Large intestine (tissue), 3 donors: Measurements from ENCODE around the gene EFNB2. TPM values are rescaled to one million over a fixed set of nuclear protein-coding genes. Genes with fewer than 3 reads are reported as not detected.

ENCODE experiments used
- DNase-seq, 2 donors: peaks; one replicate each; pipeline versions ENCODE4 v3.0.0 to v3.0.0-alpha.2; 2013
- H3K27ac ChIP-seq: one replicate; pipeline ENCODE4 v1.5.1; 2013; ENCODE audit warnings: low read length
- H3K27me3 ChIP-seq: 2 replicates; pipeline ENCODE4 v1.6.1; 2013; ENCODE audit warnings: low read length; ENCODE audit not compliant: control insufficient read depth, insufficient read depth
- H3K36me3 ChIP-seq: 2 replicates; pipeline ENCODE4 v1.6.1; 2013; ENCODE audit warnings: low read length; ENCODE audit not compliant: control insufficient read depth, insufficient read depth
- H3K4me1 ChIP-seq: one replicate; pipeline ENCODE4 v1.6.1; 2013; ENCODE audit warnings: low read length; ENCODE audit not compliant: control insufficient read depth, insufficient read depth
- H3K4me3 ChIP-seq: one replicate; pipeline ENCODE4 v1.5.1; 2013; ENCODE audit warnings: low read length
- H3K9me3 ChIP-seq: one replicate; pipeline ENCODE4 v1.6.1; 2013; ENCODE audit warnings: mild to moderate bottlenecking, low read depth, low read length, moderate library complexity; ENCODE audit not compliant: control insufficient read depth
- WGBS: methylation state at CpG from one replicate; pipeline ENCODE4 v1.1.5; 2013; ENCODE audit warnings: low lambda C conversion rate; ENCODE audit not compliant: insufficient coverage; 5-methylcytosine and 5-hydroxymethylcytosine counted together
- polyA plus RNA-seq: library from polyadenylated mRNA; unstranded; fragments of 120-200 nt; gene quantifications from one replicate; pipeline ENCODE4 v1.2.1, GENCODE V29; 2013

EFNB2 gene
- polyA plus RNA-seq, 1 donor: 28.8 TPM

DNA sequence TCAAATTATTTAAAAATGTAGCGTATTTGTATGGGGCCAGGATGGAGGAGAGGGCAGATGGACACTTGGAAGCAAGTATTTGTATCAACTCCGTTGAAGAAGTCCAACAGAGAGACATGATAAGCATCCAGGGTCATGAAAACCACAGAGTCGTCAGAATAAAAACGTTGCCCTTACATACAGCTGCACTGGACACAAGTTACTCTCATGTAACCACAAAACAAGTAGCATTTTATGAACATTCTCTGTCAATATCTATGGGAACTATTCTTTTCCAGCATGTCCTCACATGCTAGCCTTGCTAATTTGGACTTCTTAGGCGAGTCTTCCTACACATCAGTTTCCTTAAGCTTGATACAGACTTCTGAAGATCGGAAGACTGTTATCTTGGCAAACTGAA is 35.0 kb downstream of the EFNB2 start:
- H3K4me3 ChIP-seq: no peak overlapping the region
- 100% methylated on average over 1 of the region's 6 CpGs for WGBS
- H3K27me3 ChIP-seq: no peaks in the 10 kb centered on the region
- no peak overlapping the region for H3K27ac ChIP-seq
- no peaks in the 10 kb centered on the region for H3K9me3 ChIP-seq
- peaks cover 3% of the 10 kb centered on the region for H3K36me3 ChIP-seq
- DNase-seq: no peak
- H3K4me1 ChIP-seq: peaks cover 6% of the 10 kb centered on the region

DNA sequence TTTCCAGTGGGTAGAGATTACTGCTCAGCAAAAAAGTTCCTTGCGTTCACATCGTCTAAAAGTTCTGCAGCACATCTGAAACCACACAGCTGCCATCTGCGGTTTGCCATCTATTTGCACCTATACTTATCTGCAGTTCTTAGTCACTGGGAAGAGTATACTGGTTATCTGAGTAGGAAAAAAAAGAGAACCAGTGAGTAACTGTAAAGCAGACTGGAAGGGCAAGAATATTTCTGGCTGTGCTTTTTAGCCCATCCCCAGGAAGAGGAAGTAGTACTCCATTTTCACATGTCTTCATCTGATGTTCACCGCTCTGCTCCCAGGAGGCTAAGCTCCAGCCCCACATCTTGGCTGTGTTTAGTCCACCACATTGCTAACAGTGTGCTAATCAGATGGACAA is 35.6 kb downstream of the EFNB2 start:
- Histone ChIP-seq H3K9me3 (no peaks in the 10 kb centered on the region), H3K4me1 (peaks cover 6% of the 10 kb centered on the region), H3K27ac (no peak overlapping the region), H3K36me3 (peaks cover 3% of the 10 kb centered on the region), H3K27me3 (no peaks in the 10 kb centered on the region), H3K4me3 (no peak overlapping the region)
- WGBS: no CpG with 5 or more reads among the region's 4 CpGs
- no peak for DNase-seq

- Histone ChIP-seq H3K4me1 (peaks cover 7% of the 10 kb centered on the region), H3K4me3 (no peak overlapping the region), H3K36me3 (no peaks in the 10 kb centered on the region), H3K9me3 (no peaks in the 10 kb centered on the region), H3K27ac (no peak overlapping the region), H3K27me3 (no peaks in the 10 kb centered on the region)
- no peak for DNase-seq
- 71% methylated on average over 1 of the region's 2 CpGs for WGBS
Measured at GRCh38 chr13:106499113-106499512, 36.3 kb downstream of the EFNB2 start.

- no CpG with 5 or more reads among the region's 1 CpG for WGBS
- no peak for DNase-seq
- Histone ChIP-seq H3K9me3 (no peaks in the 10 kb centered on the region), H3K36me3 (peaks cover 1% of the 10 kb centered on the region), H3K27me3 (no peaks in the 10 kb centered on the region), H3K27ac (no peak overlapping the region), H3K4me3 (no peak overlapping the region), H3K4me1 (peaks cover 12% of the 10 kb centered on the region)
Measured at GRCh38 chr13:106498571-106498970, 36.9 kb downstream of the EFNB2 start.

DNA sequence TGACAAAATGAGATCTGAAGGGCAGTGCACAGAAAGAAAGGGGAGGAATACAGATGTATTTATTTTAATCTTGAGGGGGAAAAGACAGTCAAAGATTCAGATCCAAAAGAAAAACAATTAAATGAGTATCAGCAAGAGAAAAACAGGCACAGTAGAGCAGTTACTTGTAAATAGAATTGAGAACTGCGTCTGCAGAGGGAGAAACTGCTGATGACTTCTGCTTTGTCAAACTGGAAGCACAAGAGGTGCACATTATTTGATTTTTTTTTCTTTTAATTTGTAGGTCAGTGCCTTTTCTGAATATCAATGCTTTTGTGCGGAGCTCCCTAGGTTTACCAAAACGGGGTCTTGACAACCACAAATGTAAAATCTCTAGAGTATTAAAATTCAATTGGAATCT is 37.3 kb downstream of the EFNB2 start:
- H3K4me3 ChIP-seq: no peak overlapping the region
- H3K27me3 ChIP-seq: no peaks in the 10 kb centered on the region
- peaks cover 17% of the 10 kb centered on the region for H3K4me1 ChIP-seq
- DNase-seq: no peak
- peaks cover 4% of the 10 kb centered on the region for H3K36me3 ChIP-seq
- H3K27ac ChIP-seq: no peak overlapping the region
- peaks cover under 1% of the 10 kb centered on the region for H3K9me3 ChIP-seq
- 58% methylated on average over 2 of the region's 3 CpGs for WGBS

- DNase-seq: no peak
- peaks cover 7% of the 10 kb centered on the region for H3K9me3 ChIP-seq
- WGBS: 0% methylated on average over 1 of the region's 1 CpG
- H3K4me3 ChIP-seq: no peak overlapping the region
- no peaks in the 10 kb centered on the region for H3K27me3 ChIP-seq
- peak overlapping the region; percentile 56 for H3K27ac ChIP-seq
- peaks cover 15% of the 10 kb centered on the region for H3K36me3 ChIP-seq
- peaks cover 27% of the 10 kb centered on the region for H3K4me1 ChIP-seq
Measured at GRCh38 chr13:106497079-106497478, 38.4 kb downstream of the EFNB2 start.

GRCh38 chr13:106496072-106496997 is 39.1 kb downstream of the EFNB2 start:
- H3K9me3 ChIP-seq: peaks cover 7% of the 10 kb centered on the region
- 53% methylated on average over 3 of the region's 6 CpGs for WGBS
- H3K27ac ChIP-seq: peak overlapping the region; percentile 56
- peaks cover 21% of the 10 kb centered on the region for H3K36me3 ChIP-seq
- peaks cover 34% of the 10 kb centered on the region for H3K4me1 ChIP-seq
- H3K4me3 ChIP-seq: no peak overlapping the region
- peak in 1 of 2 donors; percentile 59 for DNase-seq
- no peaks in the 10 kb centered on the region for H3K27me3 ChIP-seq

- Histone ChIP-seq H3K36me3 (peaks cover 23% of the 10 kb centered on the region), H3K27ac (no peak overlapping the region), H3K4me3 (no peak overlapping the region), H3K9me3 (peaks cover 7% of the 10 kb centered on the region), H3K27me3 (no peaks in the 10 kb centered on the region), H3K4me1 (peaks cover 34% of the 10 kb centered on the region)
- WGBS: 70% methylated on average over 2 of the region's 3 CpGs
- no peak for DNase-seq
Measured at GRCh38 chr13:106494936-106495335, 40.5 kb downstream of the EFNB2 start.

DNA sequence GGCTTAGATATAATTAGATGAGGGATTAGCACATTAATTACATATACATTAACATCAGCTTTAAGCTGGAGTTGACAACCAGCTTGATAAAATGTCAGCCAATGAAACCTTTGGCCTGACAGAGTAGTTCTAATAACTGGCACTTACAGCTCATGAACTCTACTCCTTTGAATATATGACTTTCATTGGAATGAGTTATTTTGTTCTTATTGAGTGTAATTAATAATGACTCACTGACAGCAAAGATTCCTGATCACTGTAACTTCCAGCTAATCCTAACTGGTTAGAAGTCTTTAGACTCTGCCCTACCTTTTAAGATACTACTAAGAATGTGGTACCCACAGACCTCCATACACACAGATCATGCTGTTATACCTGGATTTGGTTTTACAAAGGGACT is 41.0 kb downstream of the EFNB2 start:
- peak in 1 of 2 donors; percentile 72 for DNase-seq
- Histone ChIP-seq H3K27ac (peak overlapping the region; percentile 77), H3K36me3 (peaks cover 23% of the 10 kb centered on the region), H3K4me1 (peaks cover 34% of the 10 kb centered on the region), H3K9me3 (peaks cover 7% of the 10 kb centered on the region), H3K27me3 (no peaks in the 10 kb centered on the region), H3K4me3 (no peak overlapping the region)

- Histone ChIP-seq H3K4me1 (peaks cover 39% of the 10 kb centered on the region), H3K4me3 (no peak overlapping the region), H3K27ac (peak overlapping the region; percentile 77), H3K27me3 (no peaks in the 10 kb centered on the region), H3K36me3 (peaks cover 23% of the 10 kb centered on the region), H3K9me3 (peaks cover 7% of the 10 kb centered on the region)
- no CpG with 5 or more reads among the region's 17 CpGs for WGBS
- DNase-seq: peak; percentile 66 to 92
Measured at GRCh38 chr13:106493533-106494220, 41.8 kb downstream of the EFNB2 start.
